ENCODE measurements around the gene IL17RC. TPM values are rescaled to one million over a fixed set of nuclear protein-coding genes. Genes with fewer than 3 reads are reported as not detected.
A peak's percentile ranks its signal among the peaks of the same experiment; 100 is the strongest.

The IL17RC gene
- total RNA-seq, 1 donor from 2014 or later = 22.2 TPM

GRCh38 chr3:9946112-9947024 is 29.5 kb downstream of the IL17RC start:
- peak; percentile 86 for DNase-seq

GRCh38 chr3:9947025-9947995 is 30.4 kb downstream of the IL17RC start:
- peak; percentile 17 for DNase-seq

- no peak for DNase-seq
These were observed 31.7 kb downstream of the IL17RC start for GRCh38 chr3:9948586-9948985.

- no peak for DNase-seq
These were observed 32.2 kb downstream of the IL17RC start for GRCh38 chr3:9949115-9949514.

DNA sequence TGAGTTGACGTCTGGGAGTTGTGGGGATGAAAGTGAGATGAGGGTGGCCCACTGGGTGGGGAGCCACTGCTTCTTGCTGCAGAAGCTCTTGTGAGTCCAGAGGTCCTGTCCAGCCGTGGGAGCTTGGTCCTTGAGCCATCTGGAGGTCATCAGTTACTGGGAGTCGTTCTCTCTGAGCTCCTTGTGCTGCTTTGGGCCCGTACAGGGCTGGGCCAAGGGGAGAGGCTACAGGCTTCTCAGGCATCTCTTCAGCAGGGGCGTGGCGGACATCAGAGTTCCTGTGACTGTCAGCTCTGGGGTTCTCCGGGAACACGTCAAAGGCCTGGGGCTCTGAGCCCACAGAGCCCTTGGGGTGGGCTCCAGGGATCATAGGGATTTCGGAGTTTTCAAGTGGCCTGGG is 32.7 kb downstream of the IL17RC start:
- no peak for DNase-seq

DNA sequence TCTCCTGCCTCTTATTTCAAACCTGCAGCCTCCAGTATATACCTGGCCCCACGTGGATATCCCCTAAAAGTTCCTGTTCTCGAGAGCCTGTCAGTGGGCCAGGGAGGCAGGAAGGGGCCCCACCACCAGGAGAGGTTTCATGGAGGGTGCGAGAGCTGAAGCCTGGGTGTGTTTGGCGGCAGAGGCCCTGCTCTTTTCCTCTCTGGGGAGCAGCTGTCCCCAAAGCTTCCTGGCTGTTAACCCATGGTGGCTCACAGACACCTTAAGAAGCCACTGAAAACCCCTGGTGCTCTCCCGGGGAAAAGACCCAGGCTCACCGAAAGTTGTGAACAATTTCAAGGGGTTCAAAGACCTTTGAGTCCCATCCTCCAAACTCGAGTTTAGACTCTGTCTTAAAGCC is 34.2 kb downstream of the IL17RC start:
- DNase-seq = no peak

GRCh38 chr3:9951598-9951961 is 34.7 kb downstream of the IL17RC start:
- no peak for DNase-seq

DNA sequence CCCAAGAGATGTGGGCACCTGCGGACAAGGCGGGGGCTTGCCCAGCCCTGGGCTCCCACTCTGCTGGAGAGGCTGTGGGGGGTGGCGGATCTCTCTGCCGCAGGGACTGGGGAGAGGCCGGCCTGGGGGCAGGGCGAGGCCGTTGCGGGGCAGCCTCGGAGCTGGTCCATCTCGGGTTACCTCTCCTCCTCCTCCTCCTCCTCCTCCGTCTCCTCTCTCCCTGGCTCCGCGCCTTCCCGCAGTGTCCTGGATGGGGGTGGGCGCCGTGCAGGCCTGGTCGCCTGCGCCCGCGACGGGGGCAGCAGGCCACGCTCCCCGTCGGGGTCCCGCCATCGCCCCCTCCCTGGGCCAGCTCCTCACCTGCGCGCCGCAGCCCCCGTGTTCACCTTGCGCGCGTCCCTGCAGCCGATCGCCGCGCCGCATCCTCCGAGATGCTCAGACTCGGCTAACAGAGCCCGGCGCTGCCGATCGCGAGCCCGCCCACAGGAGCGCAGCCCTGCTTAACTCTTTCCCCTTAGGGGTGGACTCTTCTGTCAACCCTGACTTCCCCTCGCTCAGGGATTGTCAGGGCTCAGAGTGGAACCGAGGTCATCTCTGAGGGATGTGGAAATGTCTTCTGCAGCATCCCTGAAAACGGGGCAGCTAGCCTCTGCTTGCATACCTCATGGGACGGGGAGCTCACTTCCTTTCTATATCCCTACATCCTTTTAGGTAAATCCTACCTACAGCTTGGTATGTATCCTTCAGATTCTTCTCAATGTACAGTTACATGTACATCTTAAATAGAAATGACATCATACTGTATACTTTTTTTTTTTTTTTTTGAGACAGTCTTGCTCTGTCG is 35.3 kb downstream of the IL17RC start, which contains the start of gene PRRT3:
TSS of gene PRRT3 (minus strand) at position 447 of the 844 bp plus-strand sequence. CDS start 2,293 bp downstream, outside the sequence.
- DNase-seq = no peak

DNA sequence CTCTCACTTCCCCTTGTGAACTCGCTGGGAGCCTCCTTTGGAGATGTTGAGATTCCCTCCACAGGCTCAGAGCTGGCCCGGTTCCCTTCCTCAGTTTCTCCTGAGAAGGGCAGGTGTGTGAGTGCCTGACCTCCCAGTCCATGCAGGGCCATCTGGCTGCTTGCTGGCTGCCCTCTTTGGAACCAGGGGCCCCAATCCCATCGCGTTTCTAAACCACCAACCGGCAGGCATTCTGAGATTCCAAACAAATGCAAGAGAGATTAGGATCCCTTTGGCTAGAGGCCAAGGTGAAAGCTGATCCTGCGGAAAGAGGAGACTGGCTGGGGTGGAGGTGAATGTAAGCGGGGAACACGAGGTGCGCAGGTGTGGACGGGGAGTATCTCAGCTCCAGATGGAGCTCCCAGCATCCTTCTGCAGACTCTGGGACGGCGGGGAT is 38.2 kb downstream of the IL17RC start:
- no peak for DNase-seq

- DNase-seq = no peak
These were observed 38.9 kb downstream of the IL17RC start for GRCh38 chr3:9955611-9956352.

GRCh38 chr3:9957214-9957613 is 40.3 kb downstream of the IL17RC start:
- DNase-seq = no peak

GRCh38 chr3:9965200-9965875 is 48.4 kb downstream of the IL17RC start:
- no peak for DNase-seq

- no peak for DNase-seq
These were observed 49.9 kb downstream of the IL17RC start for GRCh38 chr3:9966841-9967240.

DNA sequence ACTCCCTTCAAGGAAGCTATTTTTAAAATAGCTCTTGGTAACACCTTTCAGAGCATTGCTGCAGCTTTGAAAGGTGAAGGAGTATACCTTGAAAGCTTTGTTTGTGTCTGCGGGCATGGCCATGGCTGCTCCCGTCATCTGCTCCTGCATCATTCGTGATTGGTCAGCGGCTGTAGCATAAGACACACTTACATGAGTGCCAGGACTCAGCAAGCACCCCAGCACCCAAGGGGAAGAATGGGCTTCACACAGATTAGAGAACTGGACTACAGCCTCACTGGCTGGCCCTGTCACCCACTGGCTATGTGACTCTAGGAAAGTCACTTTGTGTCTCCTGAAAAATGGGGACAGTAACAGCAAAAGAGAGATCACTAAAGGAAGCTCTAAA is 52.7 kb downstream of the IL17RC start:
- DNase-seq = no peak

GRCh38 chr3:9970020-9970652 is 53.2 kb downstream of the IL17RC start:
- DNase-seq = no peak

- DNase-seq = no peak
These were observed 60.1 kb downstream of the IL17RC start for GRCh38 chr3:9976721-9977709.

GRCh38 chr3:9978710-9979305 is 61.9 kb downstream of the IL17RC start:
- DNase-seq = no peak

DNA sequence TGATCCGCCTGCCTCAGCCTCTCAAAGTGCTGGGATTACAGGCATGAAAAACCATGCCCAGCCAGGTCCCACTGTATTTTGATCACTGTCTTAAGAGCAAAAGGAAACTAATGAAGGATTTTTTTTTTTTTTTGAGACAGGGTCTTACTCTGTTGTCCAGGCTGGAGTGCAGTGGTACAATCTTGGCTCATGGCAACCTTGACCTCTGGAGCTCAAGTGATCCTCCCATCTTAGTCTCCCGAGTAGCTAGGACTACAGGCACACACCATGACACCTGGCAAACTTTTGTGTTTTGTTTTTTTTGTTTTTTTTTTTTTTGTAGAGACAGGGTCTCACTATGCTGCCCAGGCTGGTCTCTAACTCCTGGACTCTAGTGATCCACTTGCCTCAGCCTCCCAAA is 63.4 kb downstream of the IL17RC start:
- no peak for DNase-seq

Data from skin of body (tissue), 2 donors.